HL-60 (cell line): ENCODE results near the gene NCK2.

Experiments
- CTCF ChIP-seq: IDR thresholded peaks from one replicate; pipeline ENCODE4 v1.5.1; 2011; ENCODE audit warnings: low read length, control low read depth, inconsistent platforms; ENCODE audit not compliant: insufficient read depth
- REST ChIP-seq: IDR thresholded peaks from 2 replicates; pipeline ENCODE4 v1.6.1; 2012; ENCODE audit warnings: low read depth; ENCODE audit not compliant: insufficient replicate concordance

- TF ChIP-seq REST (no peak), CTCF (no peak)
Observed at GRCh38 chr2:105779394-105779793, 34.7 kb downstream of the NCK2 start.
